GM21390 (cell line): Measurements from ENCODE around the gene NMRAL1.

Source experiments
- ATAC-seq: cut with Tn5 transposase; IDR thresholded peaks from one replicate; pipeline ENCODE4 v1.9.1; 2021; ENCODE audit not compliant: unreplicated experiment

NMRAL1 gene

DNA sequence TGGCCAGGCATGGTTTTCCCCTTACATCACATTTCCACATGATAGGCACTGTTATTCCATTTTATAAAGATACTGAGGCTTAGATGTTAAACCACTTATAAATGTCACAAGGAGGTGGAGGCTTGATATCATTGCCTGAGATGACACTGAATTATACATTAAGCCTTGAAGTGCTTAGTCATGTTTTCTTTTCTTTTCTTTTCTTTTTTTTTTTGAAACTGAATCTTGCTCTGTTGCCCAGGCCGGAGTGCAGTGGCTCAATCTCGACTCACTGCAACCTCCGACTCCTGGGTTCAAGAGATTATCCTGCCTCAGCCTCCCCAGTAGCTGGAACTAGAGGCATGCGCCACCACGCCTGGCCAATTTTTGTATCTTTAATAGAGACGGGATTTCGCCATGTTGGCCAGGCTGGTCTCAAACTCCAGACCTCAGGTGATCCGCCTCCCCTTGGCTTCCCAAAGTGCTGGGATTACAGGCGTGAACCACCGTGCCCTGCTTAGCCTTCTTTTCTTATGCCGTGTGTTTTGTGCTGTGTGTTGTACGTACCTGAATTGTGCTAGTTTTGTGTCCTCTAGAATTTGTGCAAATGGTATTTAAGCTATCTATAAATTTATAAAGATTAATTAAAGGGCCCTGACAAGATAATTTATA, 47.6 kb downstream of the NMRAL1 start:
- ATAC-seq: no peak

DNA sequence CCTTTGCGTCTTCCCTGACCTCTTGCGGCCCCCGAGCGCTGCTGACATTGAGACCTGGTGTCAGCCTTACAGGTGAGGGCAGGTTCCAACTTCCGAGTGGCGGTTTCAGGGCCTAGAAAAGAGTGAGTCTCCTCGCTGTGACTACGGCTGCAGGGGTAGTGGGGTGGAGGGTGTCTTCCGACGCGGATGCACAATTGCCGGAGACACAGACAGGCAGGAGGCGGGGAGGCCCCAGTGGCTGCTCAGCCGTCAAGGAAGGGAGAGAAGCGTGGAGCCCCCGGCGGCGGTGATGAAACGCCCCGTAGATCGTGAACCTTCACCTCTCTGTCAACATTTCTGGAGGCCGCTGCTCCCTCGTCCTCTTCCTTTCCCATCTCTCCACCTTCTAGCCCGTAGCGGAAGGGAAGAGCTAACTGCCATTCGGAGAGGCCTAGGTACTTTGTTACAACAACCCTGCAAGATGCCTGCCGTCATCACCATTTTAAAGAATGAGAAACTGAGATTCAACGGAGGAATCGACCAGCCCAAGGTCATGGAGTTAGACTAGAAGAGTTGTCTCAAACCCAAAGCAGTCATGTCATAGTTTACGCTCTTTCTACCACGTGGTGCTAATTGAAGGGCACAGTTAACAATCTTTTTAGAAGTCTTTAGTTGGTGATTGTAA, 48.3 kb downstream of the NMRAL1 start:
- peak; percentile 11 for ATAC-seq

DNA sequence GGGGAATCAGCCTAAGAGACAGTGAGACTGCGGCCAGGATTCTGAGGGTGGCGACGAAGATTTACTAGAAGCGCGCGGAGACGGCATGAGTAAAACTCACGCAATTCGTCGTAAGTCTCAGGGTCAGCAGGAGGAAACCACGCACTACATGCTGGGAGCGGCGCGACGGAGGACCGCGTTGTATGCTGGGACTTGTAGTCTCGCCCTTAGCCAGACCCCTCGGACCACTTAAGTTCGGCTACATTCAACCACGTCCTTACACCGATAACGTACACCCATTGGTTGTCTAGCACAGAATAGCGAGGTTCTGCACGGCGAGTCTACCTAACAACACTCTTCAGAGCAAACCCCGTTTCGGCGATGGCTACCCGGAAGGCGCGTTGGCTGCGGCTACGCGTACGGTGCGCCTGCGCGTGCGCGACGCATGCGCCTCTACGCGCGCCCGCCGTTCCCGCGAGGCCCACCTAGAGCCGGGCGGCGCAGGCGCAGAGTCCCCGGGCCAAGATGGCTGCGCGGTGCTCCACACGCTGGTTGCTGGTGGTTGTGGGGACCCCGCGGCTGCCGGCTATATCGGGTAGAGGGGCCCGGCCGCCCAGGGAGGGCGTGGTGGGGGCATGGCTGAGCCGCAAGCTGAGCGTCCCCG, 48.9 kb downstream of the NMRAL1 start, which contains the start of gene DNAJA3:
Gene DNAJA3 (plus strand): TSS at position 491 of the 643 bp plus-strand sequence. CDS start 14 bp downstream, at position 505.
- ATAC-seq: peak; percentile 82

DNA sequence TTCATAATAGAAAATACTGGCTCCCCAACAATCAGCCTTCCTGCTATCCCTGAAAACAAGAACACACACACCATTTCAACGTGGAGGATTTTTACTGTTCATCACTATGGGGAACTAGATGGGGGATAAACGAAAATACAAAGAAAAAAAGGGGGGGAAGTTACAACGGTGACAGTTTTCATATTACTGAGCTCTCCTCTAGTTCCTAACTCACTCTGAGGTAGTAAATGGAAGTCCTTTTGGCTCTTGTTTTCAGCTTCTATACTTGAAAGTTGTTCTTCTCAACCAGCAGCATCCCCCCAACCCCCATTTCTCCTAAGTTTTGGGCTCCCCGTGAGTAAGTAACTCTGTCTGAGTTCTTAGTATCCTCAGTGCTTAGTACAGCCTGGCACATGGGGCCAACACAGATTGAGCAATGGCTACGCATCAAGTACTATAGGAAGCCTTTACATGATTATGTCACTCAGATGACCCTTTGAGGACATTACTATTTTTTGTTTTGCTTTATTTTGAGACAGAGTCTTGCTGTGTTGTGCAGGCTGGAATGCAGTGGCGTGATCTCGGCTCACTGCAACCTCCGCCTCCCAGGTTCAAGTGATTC, 53.8 kb downstream of the NMRAL1 start:
- no peak for ATAC-seq

DNA sequence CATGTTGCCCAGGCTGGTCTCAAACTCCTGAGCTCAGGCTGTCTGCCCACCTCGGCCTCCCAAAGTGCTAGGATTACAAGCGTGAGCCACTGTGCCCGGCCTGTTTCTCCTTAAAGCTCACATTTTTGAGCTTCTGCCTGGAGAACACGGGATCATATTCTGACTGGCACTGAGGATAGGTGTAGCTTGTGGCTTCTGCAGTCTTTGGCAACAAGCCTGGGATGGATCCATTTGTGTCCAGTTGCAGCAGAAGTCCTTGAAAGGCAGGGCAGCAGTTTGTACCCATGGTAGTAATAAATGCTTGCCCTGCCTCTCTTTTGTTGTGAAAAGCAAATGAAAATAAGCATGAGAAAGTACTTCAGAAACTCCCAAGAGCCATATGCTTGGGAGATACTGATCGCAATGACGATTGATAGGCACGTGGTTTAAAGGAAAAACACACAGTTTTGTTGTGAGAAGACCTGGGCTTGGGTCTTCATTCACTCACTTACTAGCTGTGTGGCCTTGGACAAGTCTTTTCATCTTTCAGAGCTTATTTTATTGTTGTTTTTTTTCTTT, 54.9 kb downstream of the NMRAL1 start:
- no peak for ATAC-seq

DNA sequence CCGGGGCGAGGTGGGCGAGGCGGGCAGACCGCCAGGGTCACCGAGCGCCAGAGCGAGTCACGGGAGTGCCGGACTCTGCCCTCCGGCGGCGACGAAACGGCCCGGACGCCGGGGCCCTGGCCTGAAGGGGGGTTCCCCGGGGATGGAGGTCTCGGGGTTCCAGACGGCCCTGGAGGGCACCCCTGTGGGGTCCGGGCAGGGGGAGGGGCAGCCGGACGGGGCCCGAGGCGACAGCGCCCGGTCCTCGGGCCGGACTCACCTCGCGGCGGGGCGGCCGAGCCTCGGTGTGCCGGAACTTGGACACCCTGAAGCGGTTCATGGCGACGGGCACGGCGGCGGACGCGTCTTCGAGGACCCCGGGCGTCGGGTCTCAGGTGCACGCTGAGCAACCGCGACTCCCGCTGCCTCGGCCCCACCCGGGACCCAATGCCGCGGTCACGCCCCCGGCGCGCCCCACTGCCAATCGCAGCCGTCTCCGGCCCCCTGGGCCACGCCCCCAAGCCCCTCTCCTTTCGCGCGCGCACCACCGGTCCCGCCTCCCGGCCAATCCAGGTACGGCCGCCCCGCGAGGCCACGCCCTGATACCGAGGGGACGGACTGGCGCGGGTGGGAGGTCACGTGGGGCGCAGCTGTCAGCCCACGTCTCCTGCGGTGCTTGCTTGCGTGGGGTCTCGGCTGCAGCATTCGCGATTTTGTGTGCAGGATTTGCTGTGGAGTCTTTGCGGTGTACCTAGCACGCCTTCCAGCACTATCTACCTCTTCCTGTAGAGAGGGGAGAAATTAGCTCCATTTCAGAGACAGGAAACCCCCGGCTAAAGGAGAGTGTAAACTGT, 58.0 kb downstream of the NMRAL1 start, which contains the start of gene CORO7:
Gene CORO7 (minus strand): TSS at position 397 of the 833 bp plus-strand sequence. CDS start 78 bp downstream, at position 319.
- peak; percentile 66 for ATAC-seq

DNA sequence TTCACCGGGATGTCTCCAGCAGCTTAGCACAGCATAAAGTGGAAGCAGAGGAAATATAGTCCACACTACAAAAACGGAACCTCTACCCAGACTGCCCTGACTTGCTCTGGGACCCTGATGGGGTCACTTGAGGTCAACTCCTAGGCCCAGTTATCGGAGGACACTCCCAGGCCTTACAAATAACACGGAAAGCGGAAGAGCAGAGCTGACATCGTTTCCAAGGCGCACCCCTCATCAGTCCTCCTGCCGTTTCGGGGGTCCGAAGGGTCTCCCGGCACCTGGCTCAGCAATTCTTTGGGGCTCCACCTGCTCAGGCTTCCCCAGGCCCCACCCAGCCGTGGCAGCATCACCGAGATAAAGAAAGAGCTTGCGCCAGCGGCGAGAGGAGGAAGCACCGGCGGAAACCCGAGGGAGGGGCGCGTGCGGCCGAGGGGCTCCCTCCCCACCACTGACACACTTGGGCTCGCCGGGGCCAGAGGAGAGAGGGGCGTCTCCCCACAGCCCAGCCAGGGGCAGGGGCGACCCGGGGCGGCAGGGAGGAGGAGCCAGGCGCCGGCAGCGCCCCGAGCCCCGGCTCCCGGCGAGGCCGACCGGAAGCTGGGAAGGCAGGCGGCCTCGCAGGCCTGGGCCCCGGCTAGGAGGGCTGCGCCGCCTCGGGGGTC, 58.8 kb downstream of the NMRAL1 start:
- no peak for ATAC-seq

DNA sequence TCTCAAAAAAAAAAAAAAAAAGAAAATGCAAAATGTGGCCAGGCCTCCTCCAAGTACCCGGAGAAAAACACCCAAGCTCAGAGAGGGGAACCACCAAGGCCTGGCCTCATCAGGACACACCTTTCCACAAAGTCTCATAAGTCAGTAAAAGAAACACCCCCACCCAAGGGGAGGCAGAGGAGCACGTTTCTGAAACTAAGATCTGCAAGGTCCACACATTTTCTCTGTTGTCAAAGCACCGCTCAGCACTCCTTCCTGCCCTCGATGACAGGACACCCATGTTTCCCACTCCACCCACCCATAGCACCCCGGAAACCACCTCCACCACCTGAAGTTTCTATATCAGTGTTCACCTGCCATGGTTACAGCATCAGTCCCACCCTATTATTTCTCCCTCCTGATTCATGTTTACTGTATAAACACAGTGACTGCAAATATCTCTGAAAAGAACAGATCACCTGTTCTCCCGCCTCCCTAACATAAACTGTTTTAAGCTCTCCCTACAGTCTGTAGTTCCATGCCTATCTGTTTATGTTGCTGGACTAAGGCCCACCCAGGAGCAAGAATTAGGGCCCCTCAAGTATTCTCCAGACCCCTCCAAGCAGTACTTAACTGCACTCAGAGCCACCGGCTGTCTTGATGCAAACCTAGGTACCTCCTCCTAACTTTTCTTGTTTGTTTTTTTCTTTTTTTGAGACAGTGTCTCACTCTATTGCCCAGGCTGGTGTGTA, 60.1 kb downstream of the NMRAL1 start:
- ATAC-seq: peak; percentile 62

DNA sequence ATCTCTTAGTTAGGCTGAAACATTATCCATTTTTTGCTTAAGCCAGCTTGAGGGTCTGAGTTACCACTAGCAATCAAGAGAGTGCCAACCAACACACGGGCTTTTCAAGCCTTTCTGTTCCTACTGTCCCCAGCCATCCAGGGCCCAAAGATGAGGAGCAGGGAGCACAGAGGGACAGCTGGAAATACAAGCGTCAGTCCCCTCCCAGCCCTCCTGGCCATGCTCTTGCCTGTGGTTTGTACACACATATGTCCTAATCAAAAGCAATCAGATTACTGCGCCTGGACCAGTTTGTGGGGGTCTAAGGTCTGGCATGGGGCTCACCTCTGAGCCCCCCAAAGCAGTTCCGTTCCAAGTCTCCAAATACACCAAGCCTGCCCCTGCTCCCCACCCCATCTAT, 61.6 kb downstream of the NMRAL1 start:
- no peak for ATAC-seq

DNA sequence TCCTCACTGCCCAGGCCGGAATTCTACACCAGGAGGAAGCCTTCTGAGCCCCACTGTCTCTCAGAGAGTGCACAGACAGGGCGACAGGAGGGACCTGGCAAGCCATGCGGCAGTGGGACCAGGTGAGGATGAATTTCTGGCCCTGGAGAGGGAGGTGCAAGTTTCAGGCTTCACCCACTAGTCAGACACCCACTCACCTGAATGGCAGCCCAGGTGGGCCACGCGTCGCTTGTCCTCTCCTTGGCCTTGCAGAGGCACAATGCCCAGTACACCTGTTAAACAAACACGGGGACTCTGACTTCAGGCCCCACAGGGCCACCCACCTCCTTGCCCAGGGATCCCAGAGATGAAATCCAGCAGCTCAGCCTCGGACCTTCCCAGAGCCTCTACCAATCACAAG, 62.3 kb downstream of the NMRAL1 start:
- ATAC-seq: no peak
